ENCODE data around the gene ST8SIA1. TPM values are rescaled to one million over a fixed set of nuclear protein-coding genes. Genes with fewer than 3 reads are reported as not detected.
"Not testable (repeated sequence)": the region's sequence is repeated elsewhere in the genome, so short reads cannot be mapped to it uniquely, and the experiment has no call there.

Gene ST8SIA1
- total RNA-seq, 1 experiment from 2014 or later: not detected

DNA sequence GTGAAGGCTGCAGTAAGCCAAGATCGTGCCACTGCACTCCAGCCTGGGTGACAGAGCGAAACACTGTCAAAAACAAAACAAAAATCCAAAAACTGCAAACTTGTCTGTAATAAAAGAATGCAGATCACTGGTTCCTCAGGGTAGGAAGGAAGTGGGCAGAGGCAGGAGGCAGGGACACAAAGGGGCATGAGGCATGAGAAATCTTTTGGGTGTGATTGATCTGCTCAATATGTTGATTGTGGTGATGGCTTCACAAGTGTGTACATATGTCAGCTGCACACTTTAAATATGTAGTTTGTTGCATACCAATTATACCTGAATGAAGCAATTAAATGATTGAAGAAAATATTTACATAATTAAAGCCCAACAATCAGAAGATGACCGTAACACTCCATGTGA is 170.9 kb downstream of the ST8SIA1 start:
- Histone ChIP-seq H3K9ac (ENCODE audit: low read length) (no peak overlapping the region), H3K79me2 (ENCODE audit: low read length) (no peaks in the 10 kb centered on the region), H4K20me1 (ENCODE audit: low read length) (no peaks in the 10 kb centered on the region), H3K4me3 (ENCODE audit: low read length) (no peak overlapping the region), H3K27ac (ENCODE audit: low read length) (no peak overlapping the region), H3K36me3 (ENCODE audit: low read depth, low read length) (no peaks in the 10 kb centered on the region), H3K4me2 (ENCODE audit: low read length) (no peak overlapping the region), H3K4me1 (ENCODE audit: insufficient read depth, low read length) (no peaks in the 10 kb centered on the region), H3F3A (ENCODE audit: low read length, unreplicated experiment) (no peaks in the 10 kb centered on the region), H3K9me3 (ENCODE audit: low read length) (no peaks in the 10 kb centered on the region), H3K27me3 (ENCODE audit: low read length) (0 out of 2 replicates have a peak, but pooled peaks cover 8% of the 10 kb centered on the region), H2AFZ (ENCODE audit: low read length) (no peak overlapping the region), H3K9me2 (replicated peaks; ENCODE audit: low read length) (no peaks in the 10 kb centered on the region)
- intact Hi-C loops (cut with micrococcal nuclease): no loop called here
- no peak for TF ChIP-seq EZH2 (IDR thresholded peaks at IDR 0.05; ENCODE audit: low read length, unreplicated experiment)
- POLR2A ChIA-PET (ENCODE audit: unreplicated experiment): no interaction called here
- CTCF ChIA-PET: no interaction called here
- no peak for DNase-seq
- no TSS peak for BruUV-seq (replicated peaks)
- no peak for ATAC-seq

DNA sequence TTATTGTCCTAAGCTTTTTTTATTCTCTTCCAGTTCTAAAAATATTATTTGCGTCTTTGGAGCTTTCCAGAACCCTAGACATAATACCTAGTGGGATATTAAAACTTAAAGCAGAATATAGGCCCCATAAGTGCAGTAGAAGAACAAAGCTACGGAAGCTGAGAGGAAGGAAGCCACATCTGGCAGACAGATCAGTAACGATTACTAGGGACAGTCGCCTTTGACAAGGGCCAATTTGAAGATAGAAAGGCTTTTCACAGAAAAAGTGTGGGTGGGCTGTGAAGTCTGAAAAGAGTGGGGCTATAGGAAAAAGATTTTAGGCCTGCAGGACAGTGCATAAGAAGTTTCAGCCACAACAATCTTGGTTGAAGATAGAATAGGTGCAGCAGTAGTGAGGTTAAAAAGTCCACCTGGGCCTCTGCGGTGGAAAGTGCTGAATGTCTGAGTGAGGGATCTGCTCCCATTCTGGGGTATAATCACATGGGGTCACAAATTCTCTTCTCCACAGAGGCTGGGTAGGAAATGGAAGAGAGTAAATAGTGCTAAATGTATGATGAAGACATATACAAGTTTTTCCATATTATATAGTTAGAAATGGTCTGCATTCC is 174.0 kb downstream of the ST8SIA1 start:
- ChIA-PET CTCF (no interaction called here), POLR2A (ENCODE audit: unreplicated experiment) (no interaction called here)
- H3K79me2 ChIP-seq (ENCODE audit: low read length): no peaks in the 10 kb centered on the region
- H3K4me2 ChIP-seq (ENCODE audit: low read length): no peak overlapping the region
- no TSS peak for BruUV-seq (replicated peaks)
- H3K9me2 ChIP-seq (replicated peaks; ENCODE audit: low read length): no peaks in the 10 kb centered on the region
- no peak overlapping the region for H3K9ac ChIP-seq (ENCODE audit: low read length)
- TF ChIP-seq EZH2phosphoT487 (IDR thresholded peaks at IDR 0.05; ENCODE audit: borderline replicate concordance, low read length) (no peak), EZH2 (IDR thresholded peaks at IDR 0.05; ENCODE audit: low read length, unreplicated experiment) (no peak)
- TF ChIP-seq, protein P1, sequence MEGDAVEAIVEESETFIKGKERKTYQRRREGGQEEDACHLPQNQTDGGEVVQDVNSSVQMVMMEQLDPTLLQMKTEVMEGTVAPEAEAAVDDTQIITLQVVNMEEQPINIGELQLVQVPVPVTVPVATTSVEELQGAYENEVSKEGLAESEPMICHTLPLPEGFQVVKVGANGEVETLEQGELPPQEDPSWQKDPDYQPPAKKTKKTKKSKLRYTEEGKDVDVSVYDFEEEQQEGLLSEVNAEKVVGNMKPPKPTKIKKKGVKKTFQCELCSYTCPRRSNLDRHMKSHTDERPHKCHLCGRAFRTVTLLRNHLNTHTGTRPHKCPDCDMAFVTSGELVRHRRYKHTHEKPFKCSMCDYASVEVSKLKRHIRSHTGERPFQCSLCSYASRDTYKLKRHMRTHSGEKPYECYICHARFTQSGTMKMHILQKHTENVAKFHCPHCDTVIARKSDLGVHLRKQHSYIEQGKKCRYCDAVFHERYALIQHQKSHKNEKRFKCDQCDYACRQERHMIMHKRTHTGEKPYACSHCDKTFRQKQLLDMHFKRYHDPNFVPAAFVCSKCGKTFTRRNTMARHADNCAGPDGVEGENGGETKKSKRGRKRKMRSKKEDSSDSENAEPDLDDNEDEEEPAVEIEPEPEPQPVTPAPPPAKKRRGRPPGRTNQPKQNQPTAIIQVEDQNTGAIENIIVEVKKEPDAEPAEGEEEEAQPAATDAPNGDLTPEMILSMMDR (conservative IDR thresholded peaks at IDR 0.05; ENCODE audit: low read depth, low read length): no peak
- no peaks in the 10 kb centered on the region for H3K36me3 ChIP-seq (ENCODE audit: low read depth, low read length)
- no peaks in the 10 kb centered on the region for H3K4me1 ChIP-seq (ENCODE audit: insufficient read depth, low read length)
- H3K27ac ChIP-seq (ENCODE audit: low read length): no peak overlapping the region
- intact Hi-C loops (cut with micrococcal nuclease): no loop called here
- no peaks in the 10 kb centered on the region for H3K9me3 ChIP-seq (ENCODE audit: low read length)
- no peak for DNase-seq
- no peak overlapping the region for H3K4me3 ChIP-seq (ENCODE audit: low read length)
- no peak for ATAC-seq
- no peak overlapping the region for H2AFZ ChIP-seq (ENCODE audit: low read length)
- no peaks in the 10 kb centered on the region for H4K20me1 ChIP-seq (ENCODE audit: low read length)
- H3F3A ChIP-seq (ENCODE audit: low read length, unreplicated experiment): no peaks in the 10 kb centered on the region
- H3K27me3 ChIP-seq (ENCODE audit: low read length): 0 out of 2 replicates have a peak, but pooled peaks cover 8% of the 10 kb centered on the region

DNA sequence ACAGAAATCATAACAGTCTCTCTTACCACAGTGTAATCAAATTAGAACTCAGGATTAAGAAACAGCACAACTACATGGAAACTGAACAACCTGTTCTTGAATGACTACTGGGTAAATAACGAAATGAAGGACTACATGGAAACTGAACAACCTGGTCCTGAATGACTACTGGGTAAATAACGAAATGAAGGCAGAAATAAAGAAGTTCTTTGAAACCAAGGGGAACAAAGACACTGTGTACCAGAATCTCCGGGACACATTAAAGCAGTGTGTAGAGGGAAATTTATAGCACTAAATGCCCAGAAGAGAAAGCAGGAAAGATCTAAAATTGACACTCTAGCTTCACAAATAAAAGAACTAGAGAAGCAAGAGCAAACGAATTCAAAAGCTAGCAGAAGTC is 185.2 kb downstream of the ST8SIA1 start:
- BruUV-seq (replicated peaks); H3K4me3 ChIP-seq (ENCODE audit: low read length); DNase-seq; H3K4me2 ChIP-seq (ENCODE audit: low read length); CTCF ChIA-PET; H4K20me1 ChIP-seq (ENCODE audit: low read length); H3F3A ChIP-seq (ENCODE audit: low read length, unreplicated experiment); H3K9me2 ChIP-seq (replicated peaks; ENCODE audit: low read length); H3K27me3 ChIP-seq (ENCODE audit: low read length); H3K36me3 ChIP-seq (ENCODE audit: low read depth, low read length); ATAC-seq; H3K79me2 ChIP-seq (ENCODE audit: low read length); H3K4me1 ChIP-seq (ENCODE audit: insufficient read depth, low read length); H3K9me3 ChIP-seq (ENCODE audit: low read length); H2AFZ ChIP-seq (ENCODE audit: low read length); H3K27ac ChIP-seq (ENCODE audit: low read length); intact Hi-C loops (cut with micrococcal nuclease); POLR2A ChIA-PET (ENCODE audit: unreplicated experiment); H3K9ac ChIP-seq (ENCODE audit: low read length): not testable (repeated sequence)

DNA sequence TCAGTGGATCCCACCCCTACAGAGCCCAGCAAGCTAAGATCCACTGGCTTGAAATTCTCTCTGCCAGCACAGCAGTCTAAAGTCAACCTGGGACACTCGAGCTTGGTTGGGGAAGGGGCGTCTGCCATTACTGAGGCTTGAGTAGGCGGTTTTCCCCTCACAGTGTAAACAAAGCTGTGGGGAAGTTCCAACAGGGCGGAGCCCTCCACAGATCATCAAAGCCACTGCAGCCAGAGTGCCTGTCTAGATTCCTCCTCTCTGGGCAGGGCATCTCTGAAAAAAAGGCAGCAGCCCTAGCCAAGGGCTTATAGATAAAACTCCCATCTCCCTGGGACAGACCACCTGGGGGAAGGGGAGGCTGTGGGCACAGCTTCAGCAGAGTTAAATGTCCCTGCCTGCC is 187.8 kb downstream of the ST8SIA1 start:
- H3K4me2 ChIP-seq (ENCODE audit: low read length); H3K9me2 ChIP-seq (replicated peaks; ENCODE audit: low read length); BruUV-seq (replicated peaks); H4K20me1 ChIP-seq (ENCODE audit: low read length); H3K36me3 ChIP-seq (ENCODE audit: low read depth, low read length); POLR2A ChIA-PET (ENCODE audit: unreplicated experiment); H3K9ac ChIP-seq (ENCODE audit: low read length); H3K4me3 ChIP-seq (ENCODE audit: low read length); H2AFZ ChIP-seq (ENCODE audit: low read length); H3K9me3 ChIP-seq (ENCODE audit: low read length); H3K79me2 ChIP-seq (ENCODE audit: low read length); H3K27ac ChIP-seq (ENCODE audit: low read length); DNase-seq; H3K4me1 ChIP-seq (ENCODE audit: insufficient read depth, low read length); intact Hi-C loops (cut with micrococcal nuclease); H3K27me3 ChIP-seq (ENCODE audit: low read length); ATAC-seq; CTCF ChIA-PET; H3F3A ChIP-seq (ENCODE audit: low read length, unreplicated experiment): not testable (repeated sequence)

Other genes with a start within 250 kb of the ST8SIA1 start
- 12.7 and 14.4 TPM in 2 replicates for gene C2CD5, start 209.8 kb upstream of the ST8SIA1 start, total RNA-seq (2014; rRNA removed)

Measured in PC-3 (cell line).